ENCODE measurements around the gene GMPPA.
A peak's percentile ranks its signal among the peaks of the same experiment; 100 is the strongest.

GMPPA gene

GRCh38 chr2:219506802-219507526, 8.3 kb downstream of the GMPPA start:
- DNase-seq = no peak

- no peak for DNase-seq
Observed at GRCh38 chr2:219507581-219508443, 9.1 kb downstream of the GMPPA start.

GRCh38 chr2:219508444-219508734, 9.7 kb downstream of the GMPPA start:
- no peak for DNase-seq

GRCh38 chr2:219508971-219509779, 10.5 kb downstream of the GMPPA start:
- DNase-seq = no peak

GRCh38 chr2:219509780-219510511, 11.3 kb downstream of the GMPPA start:
- peak; percentile 38 for DNase-seq

GRCh38 chr2:219510512-219511135, 11.9 kb downstream of the GMPPA start:
- no peak for DNase-seq

- no peak for DNase-seq
Observed at GRCh38 chr2:219511547-219512325, 13.0 kb downstream of the GMPPA start.

GRCh38 chr2:219512524-219513216, 14.0 kb downstream of the GMPPA start:
- DNase-seq = no peak

GRCh38 chr2:219513787-219514186, 15.1 kb downstream of the GMPPA start:
- no peak for DNase-seq

GRCh38 chr2:219514196-219514761, 15.6 kb downstream of the GMPPA start, which contains the start of gene ASIC4:
TSS of gene ASIC4 (plus strand) at chr2:219514482. CDS start at chr2:219514725, 243 bp downstream.
- DNase-seq = no peak

- no peak for DNase-seq
Observed at GRCh38 chr2:219514836-219515235, 16.1 kb downstream of the GMPPA start.

- DNase-seq = no peak
Observed at GRCh38 chr2:219515874-219516629, 17.4 kb downstream of the GMPPA start.

GRCh38 chr2:219516888-219517287, 18.2 kb downstream of the GMPPA start:
- DNase-seq = no peak

GRCh38 chr2:219517954-219518778, 19.5 kb downstream of the GMPPA start:
- no peak for DNase-seq

GRCh38 chr2:219519526-219519916, 20.8 kb downstream of the GMPPA start:
- DNase-seq = no peak

GRCh38 chr2:219520079-219520478, 21.4 kb downstream of the GMPPA start:
- no peak for DNase-seq

GRCh38 chr2:219521066-219521880, 22.6 kb downstream of the GMPPA start:
- peak; percentile 41 for DNase-seq
